Iris pigment epithelial cell (primary cell): ENCODE measurements around the gene CRYBG3.

Experiments used
- DNase-seq: peaks from one replicate; pipeline ENCODE4 v3.0.0-alpha.2; 2011; ENCODE audit warnings: low read depth

Gene CRYBG3

GRCh38 chr3:97942801-97943546 is 121.2 kb downstream of the CRYBG3 start:
- no peak for DNase-seq

DNA sequence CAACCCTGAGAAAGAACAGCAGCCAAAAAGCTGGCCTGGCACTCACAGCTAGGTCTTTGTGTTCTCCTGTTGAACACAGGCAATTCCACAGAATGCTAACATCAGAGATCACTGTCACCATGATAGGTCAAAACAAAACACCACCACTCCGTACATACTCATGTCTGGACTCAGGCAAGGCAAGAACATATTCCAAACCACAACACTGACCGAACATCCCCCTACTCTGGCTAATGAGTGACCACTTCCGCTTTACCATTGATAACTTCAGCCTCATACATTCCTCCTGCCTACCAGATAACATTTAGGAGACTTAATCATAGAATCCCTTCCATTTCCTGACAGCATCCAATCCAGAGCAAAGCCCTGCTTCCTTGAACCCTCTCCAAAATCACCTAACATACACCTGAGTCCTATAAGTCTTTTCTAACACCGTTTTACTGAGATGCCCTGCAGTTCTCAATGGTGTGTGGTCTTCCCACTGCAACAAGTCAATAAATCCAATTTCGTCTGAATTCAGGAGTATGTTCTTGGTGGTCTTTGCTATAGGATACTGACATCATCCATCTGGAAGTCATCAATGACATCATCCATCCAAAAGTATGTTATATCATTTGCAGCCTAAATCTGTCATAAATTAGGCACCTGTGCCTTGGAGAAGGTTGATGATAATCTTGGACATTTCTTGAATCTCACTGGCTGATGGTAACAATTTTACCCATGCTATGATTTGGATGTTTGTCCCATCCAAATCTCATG is 126.7 kb downstream of the CRYBG3 start:
- DNase-seq: no peak

DNA sequence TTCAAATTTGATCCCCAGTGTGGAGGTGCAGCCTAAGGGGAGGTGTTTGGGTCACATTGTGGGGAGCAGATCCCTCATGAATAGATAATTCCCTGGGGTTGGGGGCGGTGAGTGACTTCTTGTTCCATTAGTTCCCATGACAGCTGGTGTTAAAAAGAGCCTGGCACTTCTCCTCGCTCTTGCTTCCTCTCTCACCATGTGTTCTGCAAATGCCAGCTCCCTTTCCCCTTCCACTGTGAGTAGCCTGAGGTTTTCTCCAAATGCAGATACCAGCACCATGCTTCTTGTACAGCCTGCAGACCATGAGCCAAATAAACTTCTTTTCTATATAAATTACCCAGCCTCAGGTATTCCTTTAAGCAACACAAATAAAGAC is 127.3 kb downstream of the CRYBG3 start:
- DNase-seq: no peak

- DNase-seq: no peak
Observed at GRCh38 chr3:97949743-97950142, 127.9 kb downstream of the CRYBG3 start.

GRCh38 chr3:97950360-97950759 is 128.5 kb downstream of the CRYBG3 start:
- no peak for DNase-seq

DNA sequence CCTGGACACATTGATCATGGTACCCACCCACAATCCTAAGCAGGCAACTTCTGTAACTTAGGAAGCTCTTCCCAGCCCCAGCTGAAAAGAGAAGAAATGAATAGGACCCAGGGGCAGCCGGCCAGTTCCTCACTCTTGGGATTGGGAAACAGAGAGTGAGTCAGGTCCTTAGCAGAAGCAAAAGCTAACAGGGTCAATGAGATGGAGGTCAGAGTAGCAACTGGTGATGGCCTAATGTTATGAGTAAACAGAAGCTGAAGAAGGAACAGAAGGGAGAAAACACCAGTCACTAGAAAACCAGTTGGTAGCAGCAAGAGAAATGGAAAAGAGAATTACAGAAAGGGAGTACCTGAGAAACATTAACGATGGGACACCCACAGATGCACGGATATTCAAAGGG is 130.5 kb downstream of the CRYBG3 start:
- peak; percentile 86 for DNase-seq

- no peak for DNase-seq
Observed at GRCh38 chr3:97952872-97953271, 131.1 kb downstream of the CRYBG3 start.

DNA sequence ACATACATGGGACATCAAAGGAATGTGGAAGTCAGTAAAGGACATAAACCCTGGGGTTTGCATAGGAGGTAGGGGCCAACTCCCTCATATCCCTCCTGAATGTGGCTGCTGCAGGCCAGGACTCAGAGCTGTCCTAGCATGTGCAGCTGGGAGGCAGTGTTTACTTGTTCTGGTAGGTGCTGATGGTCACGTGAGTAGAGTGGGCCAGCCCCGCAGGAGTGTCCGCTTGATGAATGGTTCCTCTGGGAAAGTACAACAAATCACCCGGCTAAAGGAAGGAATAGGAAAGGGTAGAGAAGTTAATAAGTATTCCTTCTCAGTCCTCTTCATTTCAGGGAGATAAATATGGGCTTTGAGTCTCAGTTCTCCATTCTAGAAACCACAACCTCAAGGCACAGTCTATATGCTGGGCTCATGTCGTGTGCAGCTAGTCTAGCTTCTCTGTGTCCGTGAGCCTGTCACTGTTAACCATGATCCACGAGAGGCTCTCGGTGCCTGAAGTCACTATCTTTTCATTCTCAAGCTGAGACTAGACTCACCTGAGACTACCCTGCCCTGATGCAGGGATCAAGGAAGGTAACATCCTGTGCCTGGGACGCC is 132.5 kb downstream of the CRYBG3 start:
- DNase-seq: no peak

DNA sequence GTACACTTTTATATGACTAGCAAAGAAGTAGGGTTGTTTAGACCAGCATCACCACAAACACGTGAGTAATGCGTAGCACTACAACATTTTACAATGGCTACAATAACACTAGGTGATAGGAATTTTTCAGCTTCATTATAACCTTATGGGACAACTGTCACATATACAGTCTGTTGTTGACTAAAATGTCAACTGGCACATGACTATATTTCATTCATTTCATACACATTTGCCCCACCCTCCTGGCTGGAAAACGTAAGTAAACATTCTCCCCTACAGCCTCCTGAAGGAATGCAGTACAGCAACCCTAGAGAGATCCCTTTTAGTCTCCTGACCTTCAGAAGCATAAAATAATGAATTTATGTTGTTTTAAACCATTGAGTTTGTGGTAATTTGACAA is 134.2 kb downstream of the CRYBG3 start:
- no peak for DNase-seq

DNA sequence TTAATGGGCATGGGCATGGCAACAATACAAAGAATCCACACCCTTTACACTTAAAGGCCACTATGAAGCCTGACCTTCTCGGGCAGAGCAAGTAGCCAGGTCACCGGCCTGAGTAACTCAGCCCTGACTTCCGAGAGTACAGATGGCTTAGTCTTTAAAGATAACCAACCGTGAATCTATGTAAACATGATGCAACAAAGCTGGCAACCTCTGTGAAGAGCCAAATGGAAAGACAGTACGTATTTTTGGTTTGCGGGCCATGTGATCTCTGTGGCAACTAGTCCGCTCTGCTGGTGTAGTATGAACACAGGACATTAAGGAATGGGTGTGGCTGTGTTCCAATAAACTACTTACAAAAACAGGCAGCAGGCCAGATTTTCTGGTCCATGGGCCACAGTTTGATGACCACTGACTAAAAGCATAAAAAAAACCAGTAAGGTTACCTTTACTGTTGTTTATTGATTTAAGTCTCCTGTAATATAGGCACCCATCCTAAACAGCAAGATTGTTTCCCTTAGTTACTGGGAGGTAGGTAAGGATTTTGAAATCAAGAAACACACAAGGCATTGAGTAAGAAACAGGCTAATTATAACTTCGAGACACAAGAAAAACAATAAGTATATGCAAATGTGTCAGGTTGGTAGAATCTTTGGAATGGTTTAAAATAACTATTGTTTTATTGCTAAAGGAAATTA is 136.0 kb downstream of the CRYBG3 start:
- DNase-seq: peak; percentile 62

DNA sequence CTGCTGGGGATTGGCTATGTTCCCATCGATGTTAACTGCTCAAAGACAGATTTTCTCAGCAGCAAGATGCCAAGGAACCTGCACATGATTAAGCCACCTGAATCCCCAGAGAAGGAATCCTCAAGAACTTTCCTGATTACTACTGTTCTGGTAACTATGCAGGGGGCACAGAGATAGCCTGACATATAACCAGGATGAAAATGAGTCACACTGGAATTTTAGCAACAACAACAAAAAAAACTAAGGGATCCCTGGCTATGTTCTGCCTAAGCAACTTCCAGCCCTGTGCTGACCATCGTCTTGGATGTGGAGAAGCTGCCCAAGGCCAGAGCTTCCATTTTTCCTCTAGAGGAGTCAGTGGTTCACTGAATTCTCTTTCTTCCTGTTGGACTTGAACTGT is 136.6 kb downstream of the CRYBG3 start:
- DNase-seq: peak; percentile 43

DNA sequence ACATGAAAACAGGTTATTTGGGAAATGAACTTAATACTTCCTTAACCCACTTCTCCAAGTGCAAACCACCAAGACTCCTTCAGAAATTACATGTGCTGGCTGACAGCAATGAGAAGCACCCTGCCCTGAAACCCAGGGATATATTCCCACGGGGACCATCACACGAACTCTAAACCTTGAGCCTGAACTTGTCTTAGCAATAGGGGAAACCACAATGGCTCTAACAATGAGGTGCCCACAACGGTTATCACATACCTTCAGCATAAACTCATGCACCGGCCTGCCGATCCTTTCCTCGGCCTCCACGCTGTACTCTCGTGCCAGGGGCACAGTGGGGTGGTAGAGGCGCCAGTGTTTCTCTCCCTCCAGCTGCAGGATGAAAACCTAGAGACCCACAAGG is 137.0 kb downstream of the CRYBG3 start:
- DNase-seq: no peak

DNA sequence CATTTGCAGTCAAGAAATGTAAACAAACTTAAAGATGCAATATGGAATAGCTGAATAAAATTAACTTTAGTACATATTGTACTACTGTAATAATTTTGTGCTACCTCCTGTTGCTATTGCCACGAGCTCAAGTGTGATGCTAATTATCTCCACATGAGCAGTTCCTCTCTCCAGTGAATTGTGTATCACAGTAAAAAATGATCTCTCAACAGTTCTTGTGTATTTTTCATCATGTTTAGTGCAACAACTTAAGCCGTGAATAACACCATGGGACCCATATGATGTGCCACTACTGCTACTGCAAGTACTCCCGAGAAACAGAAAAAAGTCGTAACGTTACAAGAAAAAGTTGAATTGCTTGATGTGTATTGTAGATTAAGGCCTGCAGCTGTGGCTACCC is 138.1 kb downstream of the CRYBG3 start:
- DNase-seq: no peak

GRCh38 chr3:97960551-97960950 is 138.7 kb downstream of the CRYBG3 start:
- DNase-seq: no peak

DNA sequence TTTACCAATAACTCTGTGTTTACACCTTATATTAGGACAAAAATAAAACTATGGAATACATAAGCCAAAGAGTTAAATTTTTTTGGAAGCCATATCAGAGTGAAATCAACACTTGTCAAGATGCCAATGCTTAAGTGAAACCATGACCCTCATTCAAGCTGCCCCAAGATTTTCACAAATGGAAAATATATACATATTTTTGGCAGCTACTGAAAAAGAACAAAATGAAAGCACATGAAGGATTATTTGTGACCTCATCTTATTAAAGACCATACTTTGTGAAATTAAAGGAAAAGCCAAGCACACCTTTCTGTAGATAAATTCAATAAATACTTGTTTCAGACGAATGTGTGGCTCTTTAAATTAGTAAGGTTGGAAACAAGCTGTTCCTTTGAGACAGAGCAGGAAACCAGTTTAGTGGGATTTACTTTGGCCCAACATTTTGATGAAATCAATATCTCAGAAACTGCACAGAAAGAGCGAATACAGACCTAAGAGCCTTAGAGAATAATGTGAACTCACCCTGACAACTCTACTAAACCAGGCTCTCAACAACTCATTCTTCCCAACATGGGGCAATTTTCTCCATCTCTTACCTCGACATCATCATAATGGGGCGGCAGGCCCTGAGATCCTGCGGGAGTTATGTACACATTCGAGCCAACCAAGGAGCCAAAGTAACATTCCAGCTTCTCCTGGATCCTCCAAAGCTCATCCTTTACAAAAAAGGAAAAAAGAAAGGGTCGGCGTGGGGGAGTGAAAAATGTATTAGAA is 139.4 kb downstream of the CRYBG3 start:
- DNase-seq: no peak

DNA sequence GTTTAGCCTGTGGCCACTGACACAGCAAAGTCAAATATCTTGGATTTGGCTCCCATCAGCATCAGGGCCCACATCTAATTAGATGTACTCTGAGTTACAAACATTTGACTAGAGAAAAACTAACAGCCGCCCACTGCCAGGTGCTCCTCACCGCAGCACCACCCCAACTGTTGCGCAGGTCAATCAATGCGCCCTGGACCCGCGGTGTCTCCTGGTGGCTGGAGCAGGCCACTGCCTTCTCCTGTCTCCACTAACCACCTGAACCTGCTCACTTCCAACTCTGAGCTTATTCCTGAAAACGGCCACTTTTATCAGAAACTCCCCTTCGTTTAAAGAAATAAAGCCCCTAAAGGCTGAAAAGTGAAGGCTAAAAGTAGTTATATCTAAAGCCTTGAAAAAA is 146.2 kb downstream of the CRYBG3 start:
- no peak for DNase-seq

DNA sequence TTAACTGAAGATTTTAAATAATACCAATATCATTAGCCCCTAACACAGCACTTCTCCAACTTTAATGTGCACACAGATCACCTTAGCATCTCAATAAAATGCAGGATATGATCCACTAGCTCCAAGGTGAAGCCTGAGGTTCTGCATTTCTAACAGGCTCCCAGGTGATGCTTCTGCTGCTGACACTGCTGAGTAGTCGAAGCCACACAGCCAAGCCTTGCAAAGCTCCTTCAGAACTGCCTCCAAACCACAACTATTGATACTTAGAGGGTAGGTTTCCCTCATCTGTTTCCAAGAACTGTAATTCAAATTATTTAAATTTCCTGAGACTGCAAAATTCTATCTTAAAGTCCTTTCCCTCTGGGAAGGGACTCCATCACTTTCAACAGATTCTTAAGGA is 146.6 kb downstream of the CRYBG3 start:
- no peak for DNase-seq

- no peak for DNase-seq
Observed at GRCh38 chr3:97969541-97969940, 147.7 kb downstream of the CRYBG3 start.

DNA sequence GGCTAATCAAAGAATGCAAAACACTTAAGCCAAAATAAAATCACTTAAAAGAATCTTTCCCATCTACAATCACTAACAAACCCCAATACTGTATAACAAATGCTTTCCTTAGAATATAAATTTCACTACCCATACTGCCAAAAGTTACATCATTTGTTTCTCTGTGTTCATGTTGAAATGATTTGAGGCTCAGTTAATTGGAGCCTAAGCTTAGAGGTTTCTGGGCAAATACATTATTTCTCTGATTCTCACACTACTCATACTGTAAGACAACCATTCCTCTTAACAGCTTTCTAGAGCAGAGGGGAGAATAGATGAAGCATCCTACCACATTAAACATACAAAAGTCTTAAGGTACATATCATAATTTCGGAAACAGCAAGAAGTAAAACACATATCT is 148.3 kb downstream of the CRYBG3 start:
- DNase-seq: no peak

GRCh38 chr3:97970956-97971620 is 149.3 kb downstream of the CRYBG3 start:
- DNase-seq: no peak
